HG02870 (cell line): ENCODE results near the gene LRWD1.

ENCODE experiments used
- ATAC-seq: cut with Tn5 transposase; IDR thresholded peaks from one replicate; pipeline ENCODE4 v1.9.1; 2021; ENCODE audit warnings: mild to moderate bottlenecking, moderate library complexity; ENCODE audit not compliant: unreplicated experiment

The LRWD1 gene

DNA sequence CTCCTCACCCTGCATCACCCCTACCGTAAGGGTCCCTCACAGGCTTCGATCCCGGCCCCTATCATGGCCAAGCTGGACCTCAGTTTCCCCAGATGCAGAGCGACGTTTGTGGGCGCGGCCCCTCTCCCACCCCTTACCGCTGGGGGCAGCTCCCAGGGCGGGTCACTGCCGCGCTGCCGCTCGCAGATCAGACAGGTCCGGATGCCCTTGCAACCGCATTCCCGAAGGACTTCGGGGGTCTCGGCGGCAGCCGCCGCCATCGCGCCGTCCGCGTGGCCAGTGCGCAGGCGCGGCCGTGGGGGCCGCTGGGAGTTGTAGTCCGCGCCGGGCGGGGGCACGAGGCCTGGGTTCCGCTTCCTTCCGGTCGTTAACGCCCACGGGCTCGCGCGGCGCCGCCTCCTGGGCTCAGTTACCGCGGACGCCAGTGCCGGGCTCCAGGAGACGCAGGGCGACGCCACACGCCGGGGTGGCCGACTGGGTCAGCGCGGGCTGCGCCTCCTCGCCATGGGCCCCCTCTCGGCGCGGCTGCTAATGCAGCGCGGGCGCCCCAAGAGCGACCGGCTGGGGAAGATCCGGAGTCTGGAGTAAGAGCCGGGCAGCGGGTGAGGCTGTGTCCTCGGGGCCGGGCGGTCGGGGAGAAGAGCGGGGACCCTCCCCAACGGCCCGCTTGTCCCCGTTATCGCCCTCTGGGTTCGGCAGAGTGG, at the start of gene LRWD1, which contains the start of gene ALKBH4:
Gene LRWD1, plus strand, starts transcription at position 408 of the 704 bp plus-strand sequence. Its CDS starts 97 bp downstream, at position 505.
Gene ALKBH4, minus strand, starts transcription at position 287 of the 704 bp plus-strand sequence. Its CDS starts 27 bp downstream, at position 260.
- ATAC-seq = peak; percentile 83

DNA sequence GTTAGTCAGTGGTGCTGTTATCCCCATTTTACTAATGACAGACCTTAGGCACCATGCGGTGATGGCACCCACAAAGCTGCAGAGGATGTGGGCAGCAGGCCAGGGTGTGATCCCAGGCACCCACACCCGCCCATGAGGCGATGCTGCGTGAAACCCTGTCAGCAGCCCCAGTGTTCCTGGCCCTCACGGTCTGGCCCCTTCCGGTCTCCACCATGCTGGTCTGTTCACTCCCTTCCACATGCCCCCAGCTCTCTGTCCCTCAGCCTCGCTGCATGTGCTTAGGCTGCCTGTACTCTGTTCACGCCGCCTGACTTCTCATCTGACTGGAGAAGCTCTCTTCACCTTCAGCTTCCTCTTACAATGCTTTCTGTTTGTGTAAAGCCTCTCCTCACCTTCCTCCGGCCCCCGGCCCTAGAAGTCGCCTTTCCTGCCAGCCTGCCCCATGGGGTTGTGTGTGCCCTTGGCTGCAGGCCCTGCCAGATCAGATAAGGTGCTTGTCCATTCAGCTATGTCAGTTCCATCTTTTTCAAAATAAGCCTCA, 49.0 kb upstream of the LRWD1 start:
- ATAC-seq = no peak

DNA sequence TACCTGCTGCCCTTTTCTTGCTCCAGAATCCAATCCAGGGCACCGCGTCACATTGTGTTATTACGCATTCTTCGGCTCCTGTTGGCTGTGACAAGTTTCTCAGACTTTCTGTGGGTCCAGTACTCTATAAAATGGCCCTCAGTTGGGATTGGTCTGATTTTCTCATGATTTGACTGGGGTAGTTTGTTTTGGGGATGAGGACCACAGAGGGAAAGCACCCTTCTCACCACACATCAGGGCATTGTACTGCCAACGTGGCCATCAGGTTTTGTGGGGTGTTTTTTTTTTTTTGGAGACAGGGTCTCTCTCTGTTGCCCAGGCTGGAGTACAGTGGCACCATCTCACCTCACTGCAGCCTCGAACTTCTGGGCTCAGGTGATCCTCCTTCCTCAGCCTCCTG, 48.4 kb upstream of the LRWD1 start:
- no peak for ATAC-seq

DNA sequence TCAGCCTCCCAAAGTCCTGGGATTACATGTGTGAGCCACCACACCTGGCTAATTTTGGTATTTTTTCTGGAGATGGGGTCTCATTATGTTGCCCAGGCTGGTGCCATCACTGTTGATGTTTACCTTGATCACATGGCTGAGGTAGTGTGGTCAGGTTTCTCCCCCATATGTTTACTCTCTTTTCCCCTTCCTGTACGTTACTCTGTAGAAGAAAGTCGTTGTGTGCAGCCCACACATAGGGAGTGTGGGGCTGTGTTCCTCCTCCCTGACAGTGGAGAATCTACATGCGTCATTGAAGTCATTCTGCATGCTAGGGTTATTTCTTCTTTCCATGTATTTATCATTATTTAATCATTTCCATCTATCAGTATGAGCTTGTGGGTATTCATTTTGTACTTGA, 47.7 kb upstream of the LRWD1 start:
- ATAC-seq = no peak

DNA sequence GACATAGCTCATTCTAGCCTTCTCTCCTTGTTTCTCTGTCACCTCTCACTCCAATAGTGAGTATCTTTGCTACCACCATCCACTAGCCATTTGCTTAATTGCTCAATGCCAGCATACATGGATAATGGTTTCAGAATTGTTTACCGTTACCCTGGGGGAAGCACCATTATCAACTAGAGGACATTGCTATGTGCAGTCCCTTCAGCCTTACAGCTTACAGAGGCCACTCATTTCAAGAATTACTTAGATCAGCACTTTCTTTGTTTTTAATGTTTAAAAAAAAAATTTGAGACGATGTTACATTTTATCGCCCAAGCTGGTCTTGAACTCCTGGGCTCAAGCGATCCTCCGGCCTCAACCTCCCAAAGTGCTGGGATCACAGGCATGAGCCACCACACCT, 46.2 kb upstream of the LRWD1 start:
- no peak for ATAC-seq

DNA sequence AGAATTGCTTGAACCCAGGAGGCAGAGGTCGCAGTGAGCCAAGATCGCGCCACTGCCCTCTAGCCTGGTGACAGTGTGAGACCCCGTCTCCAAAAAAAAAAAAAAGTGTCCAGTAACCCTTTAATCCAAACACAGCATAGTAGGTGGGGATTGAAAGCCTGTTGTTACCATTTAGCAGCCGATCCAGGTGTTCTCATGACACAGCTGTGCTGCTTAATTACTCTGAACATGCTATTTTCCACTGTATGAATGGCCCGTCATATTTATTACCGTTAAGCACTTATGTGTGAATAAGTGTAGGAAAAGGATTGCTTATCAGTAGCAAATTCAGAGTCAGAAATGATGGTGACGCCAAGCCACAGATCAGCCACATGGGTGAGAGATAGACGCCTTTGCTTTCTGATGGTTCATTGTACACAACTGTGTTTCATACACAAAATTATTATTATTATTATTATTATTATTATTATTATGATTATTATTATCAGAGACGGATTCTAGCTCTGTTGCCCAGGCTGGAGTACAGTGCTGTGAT, 43.0 kb upstream of the LRWD1 start:
- ATAC-seq = no peak

DNA sequence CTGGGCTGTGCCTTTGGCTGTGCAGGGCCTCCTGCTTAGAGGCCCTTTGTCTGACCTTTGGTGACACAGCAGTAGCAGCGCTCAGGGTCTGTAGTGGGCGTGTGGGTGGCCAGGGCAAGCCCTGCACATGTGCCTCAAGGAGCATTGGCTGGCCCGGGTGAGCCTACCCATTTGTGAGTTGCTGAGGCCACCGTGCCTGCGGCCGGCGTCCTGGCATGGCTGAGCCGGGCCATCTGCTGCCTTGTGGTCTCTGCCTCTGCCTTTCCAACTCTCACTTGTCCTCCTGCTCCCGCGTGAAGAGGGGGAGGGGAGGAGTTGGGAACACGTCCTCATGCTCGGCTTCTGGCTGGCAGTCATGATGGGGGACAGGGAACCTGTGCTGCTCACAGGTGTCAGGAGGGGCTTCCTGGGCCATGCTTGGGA, 40.6 kb upstream of the LRWD1 start:
- ATAC-seq = no peak

DNA sequence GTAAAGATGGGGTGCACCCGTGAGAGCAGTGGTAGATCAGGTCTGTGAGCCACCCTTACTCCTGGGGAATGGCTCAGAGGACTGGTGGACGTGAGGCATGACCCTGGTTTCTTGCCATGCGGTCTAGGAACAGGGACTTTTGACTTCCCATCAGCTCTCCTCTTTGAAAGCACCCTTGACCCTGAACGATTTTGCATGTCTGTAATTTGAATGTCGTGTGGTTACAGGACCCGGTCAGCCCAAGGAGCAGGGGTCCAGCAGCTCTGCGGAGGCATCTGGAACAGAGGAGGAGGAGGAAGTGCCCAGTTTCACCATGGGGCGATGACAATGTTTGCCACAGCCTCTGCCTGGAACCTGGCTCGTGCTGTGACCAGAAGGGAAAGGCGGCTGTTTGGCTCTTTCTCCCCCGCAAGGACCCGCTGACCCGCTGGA, 40.0 kb upstream of the LRWD1 start:
- ATAC-seq = no peak

DNA sequence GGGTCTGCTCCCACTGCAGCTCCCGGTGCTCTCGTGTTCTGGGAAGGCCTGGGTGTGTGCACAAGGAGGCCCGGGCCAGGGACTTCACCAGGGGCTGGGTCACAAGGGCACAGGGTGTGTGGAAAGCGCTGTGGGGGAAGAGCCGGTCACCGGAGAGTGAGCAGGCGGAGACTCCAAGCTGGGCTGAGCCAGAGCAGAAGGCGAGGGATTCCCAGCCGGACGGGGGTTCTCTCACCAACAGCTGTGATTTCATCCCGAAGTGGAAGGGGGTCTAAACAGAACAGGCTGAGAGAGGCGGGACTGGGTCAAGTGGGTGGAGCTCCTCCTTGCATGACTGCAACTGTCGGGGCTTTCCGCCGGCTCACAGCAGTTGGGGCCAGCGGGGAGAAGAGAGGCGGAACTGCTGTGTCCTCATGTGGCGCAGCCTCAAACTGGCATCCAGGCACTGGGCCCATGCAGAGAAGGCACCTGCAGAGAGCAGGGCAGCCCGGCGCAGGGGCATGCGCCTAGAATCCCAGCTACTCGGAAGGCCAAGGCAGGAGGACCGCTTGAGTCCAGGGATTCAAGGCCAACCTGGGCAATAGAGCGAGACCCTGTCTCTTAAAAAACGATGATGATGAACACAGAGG, 39.0 kb upstream of the LRWD1 start:
- ATAC-seq = peak; percentile 52

DNA sequence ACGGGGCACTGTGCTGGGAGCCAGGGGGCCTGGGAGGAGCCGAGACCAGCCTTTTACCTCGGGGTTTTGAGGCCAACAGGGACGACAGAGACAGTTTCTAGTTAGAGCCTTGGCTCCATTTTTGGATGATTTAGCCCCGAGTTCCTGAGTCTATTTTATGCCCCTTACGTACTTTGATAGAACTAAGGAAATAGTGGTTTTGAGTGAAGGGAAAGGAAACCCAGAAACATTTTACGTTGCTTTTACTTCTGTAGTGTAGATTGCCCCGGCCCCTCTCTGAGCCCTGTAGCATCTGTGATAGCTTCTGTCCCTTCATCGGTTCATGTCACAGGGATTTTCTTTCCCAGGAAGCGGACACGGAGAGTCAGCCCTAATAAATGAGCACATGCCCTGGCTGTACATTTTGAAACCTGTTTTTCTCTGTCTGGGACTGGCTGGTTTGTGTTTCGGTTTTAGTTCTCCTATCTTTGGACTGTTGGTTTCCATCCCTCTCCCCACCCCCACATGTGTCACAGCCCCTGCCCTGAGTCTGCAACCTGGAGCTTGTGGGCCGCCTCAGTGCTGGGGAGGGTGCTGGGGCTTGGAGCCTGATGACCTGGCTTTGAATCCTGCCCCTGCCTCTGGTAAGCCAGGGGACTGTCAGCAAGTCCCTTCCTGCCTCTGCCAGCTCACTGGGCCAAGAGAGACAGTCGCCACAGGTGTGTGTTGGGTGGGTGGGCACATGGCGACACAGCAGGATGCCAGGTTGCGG, 38.3 kb upstream of the LRWD1 start:
- peak; percentile 41 for ATAC-seq

DNA sequence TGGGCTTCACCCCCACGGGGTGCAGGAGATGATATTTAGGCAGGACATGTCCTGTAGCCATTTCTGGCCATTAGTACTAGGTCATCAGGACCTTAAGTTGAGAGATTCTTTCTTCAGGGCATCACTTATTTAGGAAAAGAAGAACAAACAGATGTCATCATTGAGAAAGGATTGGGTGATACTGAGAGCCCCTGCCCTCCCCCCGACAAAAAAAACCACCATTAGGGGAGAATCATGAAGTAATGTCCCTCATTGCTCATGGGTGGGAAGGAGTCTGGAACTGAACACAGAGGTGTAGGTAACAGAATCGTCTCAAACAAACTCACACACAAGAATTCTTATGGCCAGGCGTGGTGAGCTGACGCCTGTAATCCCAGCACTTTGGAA, 37.8 kb upstream of the LRWD1 start:
- ATAC-seq = no peak

DNA sequence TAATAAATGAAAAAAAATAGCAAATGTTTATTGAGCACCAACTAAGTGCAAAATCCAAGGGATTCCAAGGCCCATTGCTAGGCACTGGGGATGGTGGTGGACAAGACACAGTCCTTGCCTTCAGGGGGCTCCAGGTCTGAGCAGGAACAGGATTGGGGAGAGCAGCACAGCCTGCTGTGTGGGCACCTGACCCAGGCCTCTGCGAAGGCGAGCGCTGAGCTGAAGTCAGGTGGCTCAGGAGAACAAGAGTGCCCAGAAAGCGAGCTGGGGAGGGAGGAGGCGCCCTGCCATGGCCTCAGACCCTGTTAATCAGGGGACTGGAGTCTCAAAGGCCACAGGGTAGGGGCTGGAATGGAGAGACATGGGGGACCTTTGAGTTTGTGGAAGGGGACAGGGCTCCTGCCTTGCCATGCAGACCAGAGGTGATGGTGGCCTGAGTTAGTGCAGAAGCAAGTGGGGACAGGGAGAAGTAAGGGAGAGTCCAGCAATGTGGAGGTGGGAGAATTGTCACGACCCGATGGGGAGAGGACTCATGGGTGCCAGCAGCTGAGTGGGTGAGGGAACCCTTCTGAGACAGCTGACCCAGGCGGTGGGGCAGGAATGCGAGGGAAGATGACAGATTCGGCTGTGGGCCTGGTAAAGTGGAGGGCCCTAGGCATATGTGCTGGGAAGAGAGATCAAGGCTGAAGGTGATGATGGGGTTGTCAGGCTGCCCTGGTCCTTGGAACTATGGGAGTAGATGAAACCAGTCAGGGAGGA, 35.5 kb upstream of the LRWD1 start:
- no peak for ATAC-seq

DNA sequence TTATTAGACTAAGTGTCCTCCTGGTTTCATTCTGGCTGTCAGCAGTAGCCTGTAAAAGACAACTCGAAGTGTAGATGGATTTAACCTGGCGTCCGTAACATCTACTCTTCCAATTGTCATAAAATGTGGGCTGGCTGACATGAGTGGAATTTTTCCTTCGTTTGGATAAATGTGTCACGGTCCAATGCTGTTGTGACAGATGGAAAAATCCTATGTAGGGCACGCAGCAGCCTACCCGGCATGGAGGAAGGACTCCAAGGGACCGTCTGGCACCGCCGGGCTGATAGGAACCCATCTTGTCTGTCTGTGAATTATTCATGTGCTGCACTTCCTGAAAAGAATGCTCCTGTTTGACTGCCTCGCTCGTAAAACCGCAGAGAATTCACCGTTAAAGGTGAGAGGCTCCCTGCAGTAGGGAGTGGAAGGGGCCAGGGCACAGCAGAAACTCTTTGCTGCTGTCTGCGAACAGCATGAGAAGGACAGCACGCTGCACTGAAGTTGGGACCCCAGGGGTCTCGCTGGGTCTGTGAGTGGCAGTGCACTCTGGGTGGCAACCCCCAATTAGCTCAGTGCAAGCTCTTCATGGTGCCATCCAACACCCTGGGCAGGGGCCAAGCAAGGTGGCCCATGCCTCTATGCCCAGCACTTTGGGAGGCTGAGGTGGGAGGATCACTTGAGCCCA, 33.0 kb upstream of the LRWD1 start:
- no peak for ATAC-seq

DNA sequence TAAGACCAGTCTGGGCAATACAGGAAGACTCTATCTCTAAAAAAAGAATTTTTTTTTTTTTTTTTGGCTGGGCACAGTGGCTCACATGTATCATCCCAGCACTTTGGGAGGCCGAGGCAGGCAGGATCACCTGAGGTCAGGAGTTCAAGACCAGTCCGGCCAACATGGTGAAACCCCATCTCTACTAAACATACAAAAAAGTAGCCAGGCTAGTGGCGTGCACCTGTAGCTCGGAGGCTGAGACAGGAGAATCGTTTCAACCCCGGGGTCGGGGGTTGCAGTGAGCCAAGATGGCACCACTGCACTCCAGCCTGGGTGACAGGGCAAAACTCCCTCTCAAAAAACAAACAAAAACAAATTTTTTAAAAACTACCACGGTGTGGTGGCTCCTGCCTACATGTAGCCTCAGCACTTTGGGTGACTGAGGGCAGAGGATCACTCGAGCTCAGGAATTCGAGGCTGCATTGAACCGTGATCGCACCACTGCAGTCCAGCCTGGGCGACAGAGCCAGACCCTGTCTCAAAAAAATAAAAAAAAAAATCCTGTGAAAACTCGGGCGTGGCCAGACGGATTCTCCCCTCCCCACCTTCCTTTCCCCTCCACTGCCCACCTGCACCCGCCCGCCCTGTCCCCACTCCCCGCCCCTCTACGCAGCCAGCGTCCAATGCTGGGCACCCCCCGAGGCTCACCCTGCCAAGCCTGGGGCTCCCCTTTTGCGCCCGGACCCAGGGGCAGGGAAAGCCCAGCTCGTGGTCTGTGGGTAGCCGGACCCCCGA, 32.2 kb upstream of the LRWD1 start:
- peak; percentile 11 for ATAC-seq

DNA sequence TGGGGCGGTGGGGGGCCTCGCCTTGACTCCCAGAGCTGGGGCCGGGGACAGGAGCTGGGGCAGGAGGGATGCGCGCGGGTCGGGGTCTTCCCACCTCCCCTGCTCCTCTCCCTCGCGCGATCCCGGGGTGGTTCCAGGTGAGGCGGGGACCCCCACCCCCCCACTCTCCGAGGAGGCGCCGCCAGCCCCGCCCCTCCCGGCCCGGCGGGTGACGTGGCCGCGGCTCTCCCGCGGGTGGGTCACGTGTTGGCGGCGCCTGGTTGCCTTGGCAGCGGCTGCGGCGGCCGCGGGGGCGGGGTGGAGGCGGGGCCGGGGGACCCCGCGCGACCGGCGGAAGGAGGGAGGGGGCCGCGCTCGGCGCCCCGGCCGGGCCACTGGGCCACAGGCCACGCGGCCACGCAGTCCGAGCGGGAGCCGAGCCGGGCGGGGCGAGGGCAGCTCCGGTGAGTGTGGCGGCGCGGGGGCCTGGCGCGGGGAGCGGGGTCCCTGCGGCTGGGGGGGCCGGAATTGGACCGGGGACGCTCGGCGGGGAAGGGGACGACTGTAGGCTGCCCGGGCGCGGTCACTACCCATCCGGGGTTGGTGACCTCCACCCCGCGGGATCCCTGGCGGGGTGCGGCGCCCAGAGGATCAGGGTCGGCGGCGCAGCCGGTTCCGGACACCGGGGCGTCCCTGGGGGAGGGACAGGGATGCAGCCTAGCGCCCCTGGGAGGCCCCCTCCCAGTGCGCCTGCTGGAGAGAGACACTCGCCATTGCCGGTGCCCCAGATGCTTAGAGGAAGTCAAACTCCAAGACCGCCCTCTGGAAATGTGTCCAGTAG, 31.4 kb upstream of the LRWD1 start, which contains the start of gene ORAI2:
Gene ORAI2, plus strand, starts transcription at position 357 of the 820 bp plus-strand sequence. CDS start 5,382 bp downstream, outside the sequence.
- ATAC-seq = peak; percentile 58

DNA sequence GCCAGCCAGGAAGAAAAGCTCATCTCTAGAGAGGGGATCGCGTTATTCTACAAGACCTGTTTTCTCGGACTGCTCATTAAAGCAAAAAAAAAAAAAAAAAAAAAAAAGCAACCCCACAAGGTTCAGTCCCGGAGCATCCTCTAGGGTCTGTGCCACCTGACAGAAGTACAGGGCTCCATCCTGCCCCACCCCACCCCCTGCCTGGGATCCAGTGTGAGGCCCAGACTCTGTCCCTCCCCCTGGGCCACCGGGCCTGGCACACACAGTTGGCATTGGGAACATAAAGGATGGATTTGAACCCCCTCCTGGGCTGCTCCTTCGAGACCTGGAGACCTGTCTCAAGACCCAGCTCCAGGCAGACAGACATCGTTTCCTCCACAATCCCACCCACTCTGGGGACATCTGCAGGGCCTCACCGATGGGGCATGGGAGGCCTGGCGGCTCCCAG, 30.7 kb upstream of the LRWD1 start:
- no peak for ATAC-seq

DNA sequence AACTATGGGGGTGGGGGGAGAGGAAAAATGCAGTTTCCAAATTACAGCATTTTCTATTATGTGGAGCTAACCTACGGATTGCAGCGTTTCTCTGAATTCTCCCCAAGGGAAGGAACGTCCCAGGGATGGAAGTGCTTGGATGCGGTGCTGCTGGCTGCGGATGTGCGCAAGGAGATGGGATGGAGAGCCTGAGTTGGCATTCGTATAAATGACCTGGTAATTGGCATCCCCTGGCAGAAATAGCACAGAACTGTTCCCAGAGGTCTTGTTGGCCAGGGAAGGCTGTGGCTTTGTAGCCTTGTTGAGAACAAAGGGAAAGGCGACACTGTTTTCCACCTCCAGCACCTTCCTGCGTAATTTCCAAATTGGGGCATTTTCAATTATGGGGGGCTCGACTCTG, 28.7 kb upstream of the LRWD1 start:
- ATAC-seq = no peak
